Measurements from ENCODE around the gene GSDMA. TPM values are rescaled to one million over a fixed set of nuclear protein-coding genes. Genes with fewer than 3 reads are reported as not detected.

Gene GSDMA
- total and polyA plus RNA-seq, 10 of the 15 experiments (the other 5 are each of a cell fraction or from before 2014, with no cell fraction given): 0.04 to 0.11 TPM; not detected in 8

GRCh38 chr17:39980351-39981206 lies 17.8 kb downstream of the GSDMA start, which contains the start of gene PSMD3 (continued):
- TF ChIP-seq TARDBP (IDR thresholded peaks at IDR 0.05; ENCODE audit: borderline replicate concordance) (peak; percentile 94), KDM1A (IDR thresholded peaks at IDR 0.05; ENCODE audit: borderline replicate concordance) (no peak), USF1 (IDR thresholded peaks at IDR 0.05; ENCODE audit: borderline replicate concordance, extremely low read length, insufficient read depth, low read depth, low read length) (no peak), ZNF384 (IDR thresholded peaks at IDR 0.05; ENCODE audit: borderline replicate concordance, low read depth, low read length) (no peak), HCFC1 (IDR thresholded peaks at IDR 0.05; ENCODE audit: low read length) (peak; percentile 91), CREB1 (IDR thresholded peaks at IDR 0.05; ENCODE audit: low read depth) (peak; percentile 92), SMC3 (IDR thresholded peaks at IDR 0.05; ENCODE audit: borderline replicate concordance, low read length) (peak; percentile 91), SPI1 (IDR thresholded peaks at IDR 0.05; ENCODE audit: borderline replicate concordance, insufficient read depth, low read depth, low read length) (no peak), SRF (IDR thresholded peaks at IDR 0.05; ENCODE audit: low read depth in 2 of 2, low read length in 2 of 2) (peak; percentile 96 to 100), BCLAF1 (IDR thresholded peaks at IDR 0.05) (no peak), MYC (IDR thresholded peaks at IDR 0.05; ENCODE audit: insufficient read depth, insufficient read length, insufficient replicate concordance, low read length, severe bottlenecking) (no peak), BRCA1 (IDR thresholded peaks at IDR 0.05; ENCODE audit: low read depth, low read length) (peak; percentile 56), POLR2AphosphoS5 (IDR thresholded peaks at IDR 0.05; ENCODE audit: low read length) (peak; percentile 81), ZNF274 (IDR thresholded peaks at IDR 0.05; ENCODE audit: insufficient read depth, insufficient read length) (no peak), IRF3 (IDR thresholded peaks at IDR 0.05) (peak; percentile 40), CBFB (IDR thresholded peaks at IDR 0.05; ENCODE audit: low read depth) (peak; percentile 32; the same call in 1 of the 2 replicates), JUND (IDR thresholded peaks at IDR 0.05; ENCODE audit: low read depth, low read length) (peak; percentile 70; the same call in 1 of the 2 replicates)
- TF ChIP-seq, protein P1, sequence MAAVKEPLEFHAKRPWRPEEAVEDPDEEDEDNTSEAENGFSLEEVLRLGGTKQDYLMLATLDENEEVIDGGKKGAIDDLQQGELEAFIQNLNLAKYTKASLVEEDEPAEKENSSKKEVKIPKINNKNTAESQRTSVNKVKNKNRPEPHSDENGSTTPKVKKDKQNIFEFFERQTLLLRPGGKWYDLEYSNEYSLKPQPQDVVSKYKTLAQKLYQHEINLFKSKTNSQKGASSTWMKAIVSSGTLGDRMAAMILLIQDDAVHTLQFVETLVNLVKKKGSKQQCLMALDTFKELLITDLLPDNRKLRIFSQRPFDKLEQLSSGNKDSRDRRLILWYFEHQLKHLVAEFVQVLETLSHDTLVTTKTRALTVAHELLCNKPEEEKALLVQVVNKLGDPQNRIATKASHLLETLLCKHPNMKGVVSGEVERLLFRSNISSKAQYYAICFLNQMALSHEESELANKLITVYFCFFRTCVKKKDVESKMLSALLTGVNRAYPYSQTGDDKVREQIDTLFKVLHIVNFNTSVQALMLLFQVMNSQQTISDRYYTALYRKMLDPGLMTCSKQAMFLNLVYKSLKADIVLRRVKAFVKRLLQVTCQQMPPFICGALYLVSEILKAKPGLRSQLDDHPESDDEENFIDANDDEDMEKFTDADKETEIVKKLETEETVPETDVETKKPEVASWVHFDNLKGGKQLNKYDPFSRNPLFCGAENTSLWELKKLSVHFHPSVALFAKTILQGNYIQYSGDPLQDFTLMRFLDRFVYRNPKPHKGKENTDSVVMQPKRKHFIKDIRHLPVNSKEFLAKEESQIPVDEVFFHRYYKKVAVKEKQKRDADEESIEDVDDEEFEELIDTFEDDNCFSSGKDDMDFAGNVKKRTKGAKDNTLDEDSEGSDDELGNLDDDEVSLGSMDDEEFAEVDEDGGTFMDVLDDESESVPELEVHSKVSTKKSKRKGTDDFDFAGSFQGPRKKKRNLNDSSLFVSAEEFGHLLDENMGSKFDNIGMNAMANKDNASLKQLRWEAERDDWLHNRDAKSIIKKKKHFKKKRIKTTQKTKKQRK (IDR thresholded peaks at IDR 0.05; ENCODE audit: low read depth, low read length): peak; percentile 84
- TF ChIP-seq, protein P2, sequence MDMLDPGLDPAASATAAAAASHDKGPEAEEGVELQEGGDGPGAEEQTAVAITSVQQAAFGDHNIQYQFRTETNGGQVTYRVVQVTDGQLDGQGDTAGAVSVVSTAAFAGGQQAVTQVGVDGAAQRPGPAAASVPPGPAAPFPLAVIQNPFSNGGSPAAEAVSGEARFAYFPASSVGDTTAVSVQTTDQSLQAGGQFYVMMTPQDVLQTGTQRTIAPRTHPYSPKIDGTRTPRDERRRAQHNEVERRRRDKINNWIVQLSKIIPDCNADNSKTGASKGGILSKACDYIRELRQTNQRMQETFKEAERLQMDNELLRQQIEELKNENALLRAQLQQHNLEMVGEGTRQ (IDR thresholded peaks at IDR 0.05; ENCODE audit: borderline replicate concordance, low read depth, low read length): no peak

Data from GM12878 (cell line).